ENCODE measurements around the gene USP20.

DNA sequence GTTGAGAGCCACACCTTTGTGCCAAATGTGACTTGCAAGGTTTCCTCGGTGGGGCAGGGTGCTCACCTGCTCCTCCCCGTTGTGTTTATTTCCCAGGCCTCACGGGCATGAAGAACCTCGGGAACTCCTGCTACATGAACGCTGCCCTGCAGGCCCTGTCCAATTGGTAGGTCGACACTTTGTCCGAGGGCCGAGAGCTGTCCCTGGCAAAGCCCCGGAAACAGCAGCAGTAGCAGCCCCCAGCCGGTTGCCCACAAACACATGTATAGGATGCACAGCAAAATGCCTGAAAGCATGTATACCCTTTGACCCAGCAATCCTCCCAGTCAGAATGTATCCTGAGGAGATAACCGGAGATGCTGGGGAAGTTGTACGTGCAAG is 26.2 kb downstream of the USP20 start:
- TF ChIP-seq, protein P1, sequence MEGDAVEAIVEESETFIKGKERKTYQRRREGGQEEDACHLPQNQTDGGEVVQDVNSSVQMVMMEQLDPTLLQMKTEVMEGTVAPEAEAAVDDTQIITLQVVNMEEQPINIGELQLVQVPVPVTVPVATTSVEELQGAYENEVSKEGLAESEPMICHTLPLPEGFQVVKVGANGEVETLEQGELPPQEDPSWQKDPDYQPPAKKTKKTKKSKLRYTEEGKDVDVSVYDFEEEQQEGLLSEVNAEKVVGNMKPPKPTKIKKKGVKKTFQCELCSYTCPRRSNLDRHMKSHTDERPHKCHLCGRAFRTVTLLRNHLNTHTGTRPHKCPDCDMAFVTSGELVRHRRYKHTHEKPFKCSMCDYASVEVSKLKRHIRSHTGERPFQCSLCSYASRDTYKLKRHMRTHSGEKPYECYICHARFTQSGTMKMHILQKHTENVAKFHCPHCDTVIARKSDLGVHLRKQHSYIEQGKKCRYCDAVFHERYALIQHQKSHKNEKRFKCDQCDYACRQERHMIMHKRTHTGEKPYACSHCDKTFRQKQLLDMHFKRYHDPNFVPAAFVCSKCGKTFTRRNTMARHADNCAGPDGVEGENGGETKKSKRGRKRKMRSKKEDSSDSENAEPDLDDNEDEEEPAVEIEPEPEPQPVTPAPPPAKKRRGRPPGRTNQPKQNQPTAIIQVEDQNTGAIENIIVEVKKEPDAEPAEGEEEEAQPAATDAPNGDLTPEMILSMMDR (IDR thresholded peaks at IDR 0.05) = no peak
- no peak for TF ChIP-seq POLR2A (IDR thresholded peaks at IDR 0.05)

All from heart left ventricle (tissue), 13 donors.